Thyroid gland (tissue), 4 donors: ENCODE measurements around the gene RHPN2. TPM values are rescaled to one million over a fixed set of nuclear protein-coding genes. Genes with fewer than 3 reads are reported as not detected.

Experiments
- DNase-seq, 2 donors: peaks; one replicate each; pipeline ENCODE4 v3.0.0-alpha.2; 2019
- H3K27ac ChIP-seq, 3 donors: fragments of 200-600 bp; sonication (generic); 1 replicate in 2 of 3; 2 replicates in 1 of 3; pipeline ENCODE4 v1.5.1; 2016 to 2019; ENCODE audit warnings: mild to moderate bottlenecking in 1 of 3, moderate library complexity in 1 of 3
- H3K27me3 ChIP-seq: fragments of 200-600 bp; sonication (generic); one replicate; pipeline ENCODE4 v1.5.1; 2019
- H3K36me3 ChIP-seq, 2 donors: fragments of 200-600 bp; sonication (generic); one replicate each; pipeline ENCODE4 v1.5.1; 2016 to 2019
- H3K4me1 ChIP-seq, 2 donors: fragments of 200-600 bp; sonication (generic); one replicate each; pipeline ENCODE4 v1.5.1; 2017 to 2019
- H3K4me3 ChIP-seq, 3 donors: fragments of 200-600 bp; sonication (generic); replicated peaks in 1 of 3; 1 replicate in 2 of 3; 2 replicates in 1 of 3; pipeline ENCODE4 v1.5.1; 2016; ENCODE audit warnings: mild to moderate bottlenecking in 1 of 3
- H3K9me3 ChIP-seq: fragments of 200-600 bp; sonication (generic); one replicate; pipeline ENCODE4 v1.5.1; 2017
- POLR2A ChIP-seq, 2 donors: fragments of 450-650 bp; IDR thresholded peaks; one replicate each; pipeline ENCODE4 v1.6.1; 2017; ENCODE audit warnings: antibody characterized with exemption in 2 of 2, mild to moderate bottlenecking in 2 of 2, moderate library complexity in 1 of 2
- WGBS, 2 donors: methylation state at CpG; one replicate each; pipeline ENCODE4 v1.1.5; 2017; 5-methylcytosine and 5-hydroxymethylcytosine counted together
- intact Hi-C: fragments of 100-400 bp; cut with DNase I; formaldehyde crosslinking; loops from one replicate; pipeline ENCODE4 v1.15.1; 2023
- total RNA-seq, 4 donors: library from RNA; depleted of rRNA; stranded (reverse); fragments of >200 nt; gene quantifications; one replicate each; pipeline ENCODE4 v1.2.3, GENCODE V29; 2016
- TF ChIP-seq, protein P1 (sequence below), 6 experiments: fragments of 200-600 bp in 3 of 6; fragments of 450-650 bp in 3 of 6; sonication (generic) in 3 of 6; IDR thresholded peaks; one replicate each; pipeline ENCODE4 v1.5.1; 2016 to 2019; ENCODE audit warnings: antibody characterized with exemption in 6 of 6, mild to moderate bottlenecking in 2 of 6, inconsistent platforms in 1 of 6, moderate library complexity in 1 of 6

The RHPN2 gene
- total RNA-seq, 4 donors from 2014 or later: 11.2 to 16.9 (median 13.9) TPM

DNA sequence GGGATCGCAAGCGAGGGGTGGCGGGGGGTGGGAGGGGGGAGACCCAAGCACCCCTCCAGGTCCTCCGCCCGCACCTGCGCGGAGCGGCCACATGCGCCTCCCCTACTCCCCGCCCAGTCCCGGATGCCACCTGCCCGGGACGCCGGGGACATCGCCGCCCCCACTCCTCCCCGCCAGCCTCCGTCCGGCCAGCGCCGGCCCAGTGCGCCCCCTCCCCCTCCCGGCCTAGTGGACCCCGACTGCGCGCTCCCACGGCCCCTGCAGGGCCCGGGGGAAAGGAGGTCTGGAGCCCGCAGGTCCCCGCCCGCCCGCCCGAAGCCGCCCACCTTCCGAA is 263 bp downstream of the RHPN2 start:
- WGBS, 2 donors: no CpG with 5 or more reads among the region's 35 CpGs

DNA sequence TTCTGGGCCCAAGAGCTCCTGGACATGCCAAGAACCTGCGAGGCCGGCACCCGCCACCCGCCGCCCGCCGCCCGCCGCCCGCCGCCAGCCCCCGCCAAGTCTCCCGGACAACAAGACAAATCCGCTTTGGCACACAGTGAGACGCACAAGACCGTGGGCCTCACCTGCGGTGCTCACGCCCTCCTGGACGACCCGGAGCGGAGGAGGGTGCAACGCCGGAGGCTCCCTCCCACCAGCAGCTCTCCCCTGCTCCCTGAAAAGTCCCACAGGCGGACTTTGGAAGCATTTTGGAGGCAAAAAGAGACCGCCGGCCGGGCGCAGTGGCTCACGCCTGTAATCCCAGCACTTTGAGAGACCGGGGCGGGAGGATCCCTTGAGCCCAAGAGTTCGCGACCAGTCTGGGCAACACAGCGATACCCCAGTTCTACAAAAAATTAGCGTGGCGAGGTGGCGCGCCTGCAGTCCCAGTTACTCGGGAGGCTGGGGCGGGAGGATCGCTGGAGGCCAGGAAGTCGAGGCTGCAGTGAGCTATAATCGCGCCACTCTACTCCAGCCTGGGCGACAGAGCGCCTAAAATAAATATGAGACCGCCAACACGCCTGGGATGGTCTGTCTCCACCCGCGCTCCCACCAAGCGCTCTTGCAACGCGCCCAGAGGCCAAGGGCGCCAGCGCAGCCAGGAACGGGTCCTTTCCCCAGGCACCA is 783 bp downstream of the RHPN2 start:
- intact Hi-C loops: no loop called here
- H3K27ac ChIP-seq: no peak overlapping the region
- TF ChIP-seq, protein P1, sequence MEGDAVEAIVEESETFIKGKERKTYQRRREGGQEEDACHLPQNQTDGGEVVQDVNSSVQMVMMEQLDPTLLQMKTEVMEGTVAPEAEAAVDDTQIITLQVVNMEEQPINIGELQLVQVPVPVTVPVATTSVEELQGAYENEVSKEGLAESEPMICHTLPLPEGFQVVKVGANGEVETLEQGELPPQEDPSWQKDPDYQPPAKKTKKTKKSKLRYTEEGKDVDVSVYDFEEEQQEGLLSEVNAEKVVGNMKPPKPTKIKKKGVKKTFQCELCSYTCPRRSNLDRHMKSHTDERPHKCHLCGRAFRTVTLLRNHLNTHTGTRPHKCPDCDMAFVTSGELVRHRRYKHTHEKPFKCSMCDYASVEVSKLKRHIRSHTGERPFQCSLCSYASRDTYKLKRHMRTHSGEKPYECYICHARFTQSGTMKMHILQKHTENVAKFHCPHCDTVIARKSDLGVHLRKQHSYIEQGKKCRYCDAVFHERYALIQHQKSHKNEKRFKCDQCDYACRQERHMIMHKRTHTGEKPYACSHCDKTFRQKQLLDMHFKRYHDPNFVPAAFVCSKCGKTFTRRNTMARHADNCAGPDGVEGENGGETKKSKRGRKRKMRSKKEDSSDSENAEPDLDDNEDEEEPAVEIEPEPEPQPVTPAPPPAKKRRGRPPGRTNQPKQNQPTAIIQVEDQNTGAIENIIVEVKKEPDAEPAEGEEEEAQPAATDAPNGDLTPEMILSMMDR (IDR thresholded peaks at IDR 0.05): no peak
- no peak for TF ChIP-seq POLR2A (IDR thresholded peaks at IDR 0.05)
- 0 to 12% methylated on average over 11 to 13 of the region's 56 CpGs for WGBS, 2 donors
- peaks cover 9 to 14% of the 10 kb centered on the region in 2 donors for H3K4me1 ChIP-seq
- peak; percentile 19 to 43 for DNase-seq
- peak overlapping the region in 2 of 3 donors; percentile 35 to 90 for H3K4me3 ChIP-seq
- H3K9me3 ChIP-seq: no peaks in the 10 kb centered on the region
- H3K36me3 ChIP-seq: no peaks in the 10 kb centered on the region
- no peaks in the 10 kb centered on the region for H3K27me3 ChIP-seq

More for the DNA sequence above, 263 bp downstream of the RHPN2 start:
- TF ChIP-seq POLR2A (IDR thresholded peaks at IDR 0.05): no peak
- Histone ChIP-seq H3K27ac (peak overlapping the region in 1 of 3 donors; percentile 71), H3K4me1 (peaks cover 9 to 14% of the 10 kb centered on the region in 2 donors), H3K27me3 (no peaks in the 10 kb centered on the region), H3K4me3 (peak overlapping the region in 2 of 3 donors; percentile 35 to 90), H3K9me3 (no peaks in the 10 kb centered on the region), H3K36me3 (no peaks in the 10 kb centered on the region)
- intact Hi-C loops: no loop called here
- peak; percentile 76 to 80 for DNase-seq

DNA sequence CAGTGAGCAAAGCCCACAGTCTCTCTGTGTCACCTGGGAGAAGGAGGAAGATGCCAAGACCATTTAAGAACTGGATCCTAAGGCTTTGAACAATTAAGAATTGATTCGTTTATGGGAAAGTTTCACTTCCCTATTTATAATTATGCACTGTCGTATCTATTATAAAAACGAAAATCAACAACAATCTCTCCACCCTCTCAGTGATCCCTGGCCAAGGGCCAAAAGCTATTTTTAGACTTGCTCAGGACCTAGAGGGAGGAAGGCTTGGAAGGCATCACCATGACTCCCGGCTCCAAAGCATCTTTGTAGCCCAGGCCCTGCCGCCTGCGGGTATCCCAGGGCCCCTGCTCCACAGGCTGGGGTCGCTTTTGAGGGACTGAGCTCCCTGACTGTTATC is 1.3 kb downstream of the RHPN2 start:
- DNase-seq: peak; percentile 41 to 47
- Histone ChIP-seq H3K9me3 (no peaks in the 10 kb centered on the region), H3K36me3 (no peaks in the 10 kb centered on the region), H3K4me1 (peaks cover 9 to 15% of the 10 kb centered on the region in 2 donors), H3K4me3 (peak overlapping the region in 1 of 3 donors; percentile 90), H3K27me3 (no peaks in the 10 kb centered on the region), H3K27ac (no peak overlapping the region)
- WGBS, 2 donors: 10 to 14% methylated on average over 6 to 7 of the region's 7 CpGs
- intact Hi-C loops: no loop called here
- TF ChIP-seq, protein P1 (IDR thresholded peaks at IDR 0.05): no peak
- no peak for TF ChIP-seq POLR2A (IDR thresholded peaks at IDR 0.05)

DNA sequence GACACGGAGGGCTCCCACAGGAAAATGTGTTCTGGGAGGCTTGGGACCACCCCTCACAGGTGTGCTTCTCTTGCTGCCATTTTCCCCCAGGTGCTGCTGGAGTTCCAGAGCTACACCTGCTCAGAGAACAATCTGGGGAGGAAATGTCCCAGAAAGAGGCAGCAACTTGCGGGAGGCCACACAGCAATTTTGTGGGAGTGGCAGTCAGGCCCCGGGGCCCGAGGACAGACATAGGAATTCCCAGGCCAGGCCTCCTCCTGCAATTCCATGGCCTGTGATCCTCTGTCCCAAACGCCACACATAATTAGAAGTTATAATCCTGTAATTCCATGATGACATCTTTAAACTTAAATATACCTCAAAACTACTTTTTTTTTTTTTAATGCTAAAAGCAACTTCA is 1.8 kb downstream of the RHPN2 start:
- H3K4me1 ChIP-seq: peaks cover 9 to 19% of the 10 kb centered on the region in 2 donors
- TF ChIP-seq, protein P1 (IDR thresholded peaks at IDR 0.05): no peak
- TF ChIP-seq POLR2A (IDR thresholded peaks at IDR 0.05): no peak
- no peak for DNase-seq
- no peaks in the 10 kb centered on the region for H3K36me3 ChIP-seq
- WGBS, 2 donors: 86 to 89% methylated on average over 5 of the region's 5 CpGs
- H3K9me3 ChIP-seq: no peaks in the 10 kb centered on the region
- intact Hi-C loops: no loop called here
- no peak overlapping the region for H3K27ac ChIP-seq
- no peaks in the 10 kb centered on the region for H3K27me3 ChIP-seq
- H3K4me3 ChIP-seq: no peak overlapping the region

DNA sequence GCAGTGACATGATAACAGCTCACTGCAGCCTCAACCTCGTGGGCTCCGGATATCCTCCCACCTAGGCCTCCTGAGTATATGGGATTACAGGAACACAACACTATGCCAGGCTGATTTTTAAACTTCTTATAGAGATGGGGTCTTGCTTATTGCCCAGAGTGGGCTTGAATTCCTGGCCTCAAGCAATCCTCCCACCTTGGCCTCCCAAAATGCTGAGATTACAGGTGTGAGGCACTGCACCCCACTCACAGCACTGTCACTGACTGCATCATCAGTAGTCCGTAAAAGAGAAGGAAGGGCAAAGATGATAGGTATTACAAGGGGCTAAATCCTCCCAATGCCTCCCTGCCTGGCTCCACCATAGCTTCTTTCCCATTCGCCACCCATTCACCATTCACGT is 4.1 kb downstream of the RHPN2 start:
- DNase-seq: no peak
- Histone ChIP-seq H3K4me1 (peaks cover 9 to 19% of the 10 kb centered on the region in 2 donors), H3K27ac (no peak overlapping the region), H3K4me3 (no peak overlapping the region), H3K9me3 (no peaks in the 10 kb centered on the region), H3K36me3 (no peaks in the 10 kb centered on the region), H3K27me3 (no peaks in the 10 kb centered on the region)
- TF ChIP-seq, protein P1 (IDR thresholded peaks at IDR 0.05): no peak
- no peak for TF ChIP-seq POLR2A (IDR thresholded peaks at IDR 0.05)
- intact Hi-C loops: no loop called here
- 89 to 91% methylated on average over 5 of the region's 5 CpGs for WGBS, 2 donors
